ENCODE data around the gene HMG20B. TPM values are rescaled to one million over a fixed set of nuclear protein-coding genes. Genes with fewer than 3 reads are reported as not detected.
"Not testable (repeated sequence)": the region's sequence is repeated elsewhere in the genome, so short reads cannot be mapped to it uniquely, and the experiment has no call there.

The HMG20B gene
- total RNA-seq (30.6 TPM), polyA plus RNA-seq (109 TPM)

DNA sequence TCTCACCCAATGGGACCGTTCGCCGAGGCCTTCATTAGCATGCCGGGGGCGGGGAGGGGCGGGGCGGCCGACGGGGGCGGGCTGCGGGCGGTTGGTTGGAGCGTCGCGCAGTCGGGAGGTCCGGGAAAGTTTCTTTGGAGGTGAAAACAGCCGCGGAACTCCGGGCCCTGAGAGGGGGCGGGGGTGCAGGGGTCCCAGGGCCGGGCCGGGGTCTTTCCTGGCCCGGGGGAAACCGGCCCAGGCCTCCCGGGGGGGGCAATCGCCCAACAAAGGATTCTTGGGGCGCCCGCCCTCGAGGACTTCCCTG is at the start of gene HMG20B:
Gene HMG20B, plus strand, starts transcription at position 90 of the 307 bp plus-strand sequence. CDS start 366 bp downstream, outside the sequence.
- no peak for DNase-seq (ENCODE audit: extremely low spot score)
- under 1% methylated on average over 30 of the region's 30 CpGs for WGBS
- Histone ChIP-seq H3K27ac (ENCODE audit: low read depth) (peak within 1 kb of the TSS; percentile 45), H3K36me3 (ENCODE audit: insufficient read depth) (no peaks in the 10 kb centered on the region), H3K4me1 (ENCODE audit: insufficient read depth) (peaks cover 3% of the 10 kb centered on the region), H3K4me3 (ENCODE audit: low read depth, low read length) (peak within 1 kb of the TSS; percentile 94)

- Histone ChIP-seq H3K36me3 (ENCODE audit: insufficient read depth) (no peaks in the 10 kb centered on the region), H3K4me3 (ENCODE audit: low read depth, low read length) (no peak overlapping the region), H3K27ac (ENCODE audit: low read depth) (no peak overlapping the region), H3K4me1 (ENCODE audit: insufficient read depth) (no peaks in the 10 kb centered on the region)
- WGBS: 94% methylated on average over 21 of the region's 21 CpGs
- no peak for DNase-seq (ENCODE audit: extremely low spot score)
Observed at GRCh38 chr19:3523361-3524077, 49.2 kb upstream of the HMG20B start.

- Histone ChIP-seq H3K27ac (ENCODE audit: low read depth) (no peak overlapping the region), H3K36me3 (ENCODE audit: insufficient read depth) (no peaks in the 10 kb centered on the region), H3K4me1 (ENCODE audit: insufficient read depth) (no peaks in the 10 kb centered on the region), H3K4me3 (ENCODE audit: low read depth, low read length) (no peak overlapping the region)
- 94% methylated on average over 33 of the region's 33 CpGs for WGBS
- DNase-seq (ENCODE audit: extremely low spot score): no peak
Observed at GRCh38 chr19:3524078-3524842, 48.5 kb upstream of the HMG20B start.

- 93% methylated on average over 20 of the region's 20 CpGs for WGBS
- Histone ChIP-seq H3K4me1 (ENCODE audit: insufficient read depth) (no peaks in the 10 kb centered on the region), H3K36me3 (ENCODE audit: insufficient read depth) (no peaks in the 10 kb centered on the region), H3K4me3 (ENCODE audit: low read depth, low read length) (no peak overlapping the region), H3K27ac (ENCODE audit: low read depth) (no peak overlapping the region)
- DNase-seq (ENCODE audit: extremely low spot score): no peak
Observed at GRCh38 chr19:3524904-3525451, 47.8 kb upstream of the HMG20B start.

GRCh38 chr19:3526507-3527237 is 46.1 kb upstream of the HMG20B start:
- DNase-seq (ENCODE audit: extremely low spot score): no peak
- H3K27ac ChIP-seq (ENCODE audit: low read depth): no peak overlapping the region
- H3K4me1 ChIP-seq (ENCODE audit: insufficient read depth): no peaks in the 10 kb centered on the region
- H3K36me3 ChIP-seq (ENCODE audit: insufficient read depth): peaks cover 3% of the 10 kb centered on the region
- H3K4me3 ChIP-seq (ENCODE audit: low read depth, low read length): no peak overlapping the region
- 95% methylated on average over 28 of the region's 28 CpGs for WGBS

DNA sequence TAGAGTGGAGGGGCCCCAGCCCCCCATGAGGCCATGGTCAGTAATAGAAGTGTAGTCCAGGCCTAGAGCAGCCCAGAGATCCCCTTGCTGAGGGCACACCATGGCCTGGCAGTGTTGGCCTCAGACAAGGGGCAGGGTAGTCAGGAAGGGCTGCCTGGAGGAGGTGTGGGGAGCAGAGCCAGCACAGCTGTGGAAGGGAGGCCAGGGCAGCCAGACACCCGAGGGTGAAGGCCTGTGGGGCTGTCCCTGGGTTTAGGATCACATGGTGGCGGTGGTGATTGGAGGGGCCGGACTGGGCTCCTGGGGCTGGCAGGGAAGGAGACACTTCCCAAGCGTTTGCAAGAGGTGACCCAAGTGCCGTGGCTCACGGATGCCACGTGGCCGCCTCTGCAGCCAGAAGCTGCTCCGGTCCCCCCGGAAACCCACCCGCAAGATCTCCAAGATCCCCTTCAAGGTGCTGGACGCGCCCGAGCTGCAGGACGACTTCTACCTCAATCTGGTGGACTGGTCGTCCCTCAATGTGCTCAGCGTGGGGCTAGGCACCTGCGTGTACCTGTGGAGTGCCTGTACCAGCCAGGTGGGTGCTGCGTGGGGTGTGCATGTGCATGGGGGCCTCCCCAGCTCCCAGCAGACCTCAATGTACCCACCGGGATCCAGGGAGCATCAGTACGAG is 45.4 kb upstream of the HMG20B start:
- H3K4me1 ChIP-seq (ENCODE audit: insufficient read depth): no peaks in the 10 kb centered on the region
- WGBS: 98% methylated on average over 21 of the region's 21 CpGs
- no peak for DNase-seq (ENCODE audit: extremely low spot score)
- H3K36me3 ChIP-seq (ENCODE audit: insufficient read depth): peaks cover 7% of the 10 kb centered on the region
- no peak overlapping the region for H3K27ac ChIP-seq (ENCODE audit: low read depth)
- H3K4me3 ChIP-seq (ENCODE audit: low read depth, low read length): no peak overlapping the region

- Histone ChIP-seq H3K4me1 (ENCODE audit: insufficient read depth) (no peaks in the 10 kb centered on the region), H3K4me3 (ENCODE audit: low read depth, low read length) (no peak overlapping the region), H3K27ac (ENCODE audit: low read depth) (no peak overlapping the region), H3K36me3 (ENCODE audit: insufficient read depth) (peaks cover 7% of the 10 kb centered on the region)
- DNase-seq (ENCODE audit: extremely low spot score): no peak
- 98% methylated on average over 14 of the region's 14 CpGs for WGBS
Observed at GRCh38 chr19:3528080-3528479, 44.7 kb upstream of the HMG20B start.

- no peak for DNase-seq (ENCODE audit: extremely low spot score)
- WGBS: 99% methylated on average over 20 of the region's 20 CpGs
- Histone ChIP-seq H3K4me1 (ENCODE audit: insufficient read depth) (no peaks in the 10 kb centered on the region), H3K4me3 (ENCODE audit: low read depth, low read length) (no peak overlapping the region), H3K36me3 (ENCODE audit: insufficient read depth) (peaks cover 7% of the 10 kb centered on the region), H3K27ac (ENCODE audit: low read depth) (no peak overlapping the region)
Observed at GRCh38 chr19:3528539-3529211, 44.1 kb upstream of the HMG20B start.

DNA sequence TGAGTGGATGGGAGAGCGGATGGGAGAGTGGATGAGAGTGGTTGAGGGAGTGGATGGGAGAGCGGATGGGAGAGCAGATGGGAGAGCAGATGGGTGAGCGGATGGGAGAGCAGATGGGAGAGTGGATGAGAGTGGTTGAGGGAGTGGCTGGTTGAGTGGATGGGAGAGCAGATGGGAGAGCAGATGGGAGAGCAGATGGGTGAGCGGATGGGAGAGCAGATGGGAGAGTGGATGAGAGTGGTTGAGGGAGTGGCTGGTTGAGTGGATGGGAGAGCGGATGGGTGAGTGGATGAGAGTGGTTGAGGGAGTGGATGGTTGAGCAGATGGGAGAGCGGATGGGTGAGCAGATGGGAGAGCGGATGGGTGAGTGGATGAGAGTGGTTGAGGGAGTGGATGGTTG is 43.4 kb upstream of the HMG20B start:
- not testable (repeated sequence) for DNase-seq (ENCODE audit: extremely low spot score); H3K36me3 ChIP-seq (ENCODE audit: insufficient read depth)
- 98% methylated on average over 7 of the region's 7 CpGs for WGBS

DNA sequence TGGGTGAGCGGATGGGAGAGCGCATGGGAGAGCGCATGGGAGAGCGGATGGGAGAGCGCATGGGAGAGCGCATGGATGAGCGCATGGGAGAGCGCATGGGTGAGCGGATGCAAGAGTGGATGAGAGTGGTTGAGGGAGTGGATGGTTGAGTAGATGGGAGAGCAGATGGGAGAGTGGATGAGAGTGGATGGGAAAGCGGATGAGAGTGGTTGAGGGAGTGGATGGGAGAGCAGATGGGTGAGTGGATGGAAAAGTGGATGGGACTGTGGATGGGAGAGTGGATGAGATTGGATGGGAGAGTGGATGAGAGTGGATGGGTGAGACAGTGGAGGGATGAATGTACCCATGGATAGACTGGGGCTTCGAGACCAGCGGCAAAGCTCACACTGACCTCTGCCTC is 42.4 kb upstream of the HMG20B start:
- H3K36me3 ChIP-seq (ENCODE audit: insufficient read depth): peaks cover 7% of the 10 kb centered on the region
- no peaks in the 10 kb centered on the region for H3K4me1 ChIP-seq (ENCODE audit: insufficient read depth)
- no peak for DNase-seq (ENCODE audit: extremely low spot score)
- H3K27ac ChIP-seq (ENCODE audit: low read depth): no peak overlapping the region
- 98% methylated on average over 12 of the region's 12 CpGs for WGBS
- H3K4me3 ChIP-seq (ENCODE audit: low read depth, low read length): no peak overlapping the region

More for the DNA sequence above, 43.4 kb upstream of the HMG20B start:
- not testable (repeated sequence) for H3K4me1 ChIP-seq (ENCODE audit: insufficient read depth); H3K27ac ChIP-seq (ENCODE audit: low read depth); H3K4me3 ChIP-seq (ENCODE audit: low read depth, low read length)

- WGBS: 94% methylated on average over 29 of the region's 29 CpGs
- Histone ChIP-seq H3K4me3 (ENCODE audit: low read depth, low read length) (no peak overlapping the region), H3K4me1 (ENCODE audit: insufficient read depth) (no peaks in the 10 kb centered on the region), H3K36me3 (ENCODE audit: insufficient read depth) (peaks cover 7% of the 10 kb centered on the region), H3K27ac (ENCODE audit: low read depth) (no peak overlapping the region)
- no peak for DNase-seq (ENCODE audit: extremely low spot score)
Observed at GRCh38 chr19:3531716-3532115, 41.0 kb upstream of the HMG20B start.

DNA sequence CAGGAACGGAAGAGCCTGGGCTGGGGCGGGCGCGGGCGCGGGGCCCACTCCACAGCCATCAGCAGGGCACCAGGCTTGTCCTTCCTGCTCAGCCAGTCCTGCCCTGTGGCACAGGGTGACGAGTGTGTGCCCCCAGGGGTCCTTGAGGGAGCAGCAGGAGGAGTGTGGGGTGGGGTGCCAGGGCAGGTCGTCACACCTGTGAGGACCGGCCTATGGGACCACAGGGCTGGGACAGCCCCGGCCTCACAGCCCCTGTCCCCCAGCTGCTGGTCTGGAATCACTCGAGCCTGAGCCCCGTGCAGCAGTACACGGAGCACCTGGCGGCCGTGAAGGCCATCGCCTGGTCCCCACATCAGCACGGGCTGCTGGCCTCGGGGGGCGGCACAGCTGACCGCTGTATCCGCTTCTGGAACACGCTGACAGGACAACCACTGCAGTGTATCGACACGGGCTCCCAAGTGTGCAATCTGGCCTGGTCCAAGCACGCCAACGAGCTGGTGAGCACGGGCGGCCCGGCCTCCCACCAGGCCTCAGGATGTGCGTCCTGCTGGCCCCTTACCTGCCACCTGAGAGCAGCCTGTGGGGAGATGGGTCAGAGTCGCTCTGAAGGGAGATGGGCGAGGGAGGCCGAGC is 40.5 kb upstream of the HMG20B start:
- H3K4me3 ChIP-seq (ENCODE audit: low read depth, low read length): no peak overlapping the region
- WGBS: 95% methylated on average over 33 of the region's 33 CpGs
- H3K36me3 ChIP-seq (ENCODE audit: insufficient read depth): peaks cover 7% of the 10 kb centered on the region
- no peak overlapping the region for H3K27ac ChIP-seq (ENCODE audit: low read depth)
- DNase-seq (ENCODE audit: extremely low spot score): no peak
- no peaks in the 10 kb centered on the region for H3K4me1 ChIP-seq (ENCODE audit: insufficient read depth)
